GM18505 (cell line): ENCODE data around the gene PRKCB.

Experiments used
- ATAC-seq: cut with Tn5 transposase; IDR thresholded peaks from one replicate; pipeline ENCODE4 v1.9.1; 2021; ENCODE audit not compliant: unreplicated experiment
- POLR2A ChIP-seq: IDR thresholded peaks from 4 replicates; pipeline ENCODE4 v1.6.1; 2011; ENCODE audit warnings: borderline replicate concordance; ENCODE audit not compliant: insufficient read depth, insufficient read length; ENCODE audit errors: extremely low read depth

Gene PRKCB

GRCh38 chr16:23835390-23836077, at the start of gene PRKCB:
PRKCB (plus strand) TSS chr16:23835983.
- ATAC-seq: peak; percentile 68
- TF ChIP-seq POLR2A: peak; percentile 76

GRCh38 chr16:23786964-23787561, 48.7 kb upstream of the PRKCB start:
- ATAC-seq: no peak
- no peak for TF ChIP-seq POLR2A

GRCh38 chr16:23788685-23789084, 47.1 kb upstream of the PRKCB start:
- ATAC-seq: no peak
- TF ChIP-seq POLR2A: no peak

- no peak for ATAC-seq
- TF ChIP-seq POLR2A: no peak
These were observed 40.4 kb upstream of the PRKCB start for GRCh38 chr16:23795378-23795777.

GRCh38 chr16:23796941-23797340, 38.8 kb upstream of the PRKCB start:
- ATAC-seq: no peak
- no peak for TF ChIP-seq POLR2A

- no peak for ATAC-seq
- no peak for TF ChIP-seq POLR2A
These were observed 34.4 kb upstream of the PRKCB start for GRCh38 chr16:23801378-23801777.

- no peak for TF ChIP-seq POLR2A
- no peak for ATAC-seq
These were observed 33.0 kb upstream of the PRKCB start for GRCh38 chr16:23802776-23803175.

- no peak for TF ChIP-seq POLR2A
- ATAC-seq: no peak
These were observed 32.1 kb upstream of the PRKCB start for GRCh38 chr16:23803591-23804123.

- TF ChIP-seq POLR2A: no peak
These were observed 28.8 kb upstream of the PRKCB start for GRCh38 chr16:23807028-23807427.

GRCh38 chr16:23821467-23821866, 14.3 kb upstream of the PRKCB start:
- no peak for ATAC-seq
- TF ChIP-seq POLR2A: no peak

More at GRCh38 chr16:23807028-23807427, 28.8 kb upstream of the PRKCB start:
- no peak for ATAC-seq

- no peak for ATAC-seq
- TF ChIP-seq POLR2A: no peak
These were observed 13.7 kb upstream of the PRKCB start for GRCh38 chr16:23821875-23822688.

- no peak for TF ChIP-seq POLR2A
- ATAC-seq: no peak
These were observed 12.1 kb upstream of the PRKCB start for GRCh38 chr16:23823475-23824384.
